Measurements from ENCODE around the gene TMEM190.

DNA sequence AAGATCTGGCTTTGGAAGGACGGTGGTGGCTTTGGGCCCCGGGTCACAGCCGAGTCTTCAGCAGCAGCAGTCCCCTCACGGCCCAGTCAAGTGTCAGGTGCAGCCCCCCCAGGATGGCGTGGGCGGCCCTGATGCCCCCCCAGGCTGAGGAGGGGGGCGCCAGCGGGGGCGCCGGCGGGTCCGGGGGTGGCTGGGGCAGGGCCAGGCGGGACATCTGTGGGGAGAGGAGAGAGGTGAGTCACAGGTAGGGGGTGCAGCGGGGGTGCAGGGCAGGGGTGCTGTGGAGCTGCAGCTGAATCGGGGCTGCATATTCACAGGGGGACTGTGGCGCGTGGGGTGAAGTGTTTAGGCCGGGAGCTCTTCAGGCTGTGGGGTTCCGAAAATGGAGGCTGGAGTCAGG lies 10.7 kb upstream of the TMEM190 start:
- TF ChIP-seq, protein P1, sequence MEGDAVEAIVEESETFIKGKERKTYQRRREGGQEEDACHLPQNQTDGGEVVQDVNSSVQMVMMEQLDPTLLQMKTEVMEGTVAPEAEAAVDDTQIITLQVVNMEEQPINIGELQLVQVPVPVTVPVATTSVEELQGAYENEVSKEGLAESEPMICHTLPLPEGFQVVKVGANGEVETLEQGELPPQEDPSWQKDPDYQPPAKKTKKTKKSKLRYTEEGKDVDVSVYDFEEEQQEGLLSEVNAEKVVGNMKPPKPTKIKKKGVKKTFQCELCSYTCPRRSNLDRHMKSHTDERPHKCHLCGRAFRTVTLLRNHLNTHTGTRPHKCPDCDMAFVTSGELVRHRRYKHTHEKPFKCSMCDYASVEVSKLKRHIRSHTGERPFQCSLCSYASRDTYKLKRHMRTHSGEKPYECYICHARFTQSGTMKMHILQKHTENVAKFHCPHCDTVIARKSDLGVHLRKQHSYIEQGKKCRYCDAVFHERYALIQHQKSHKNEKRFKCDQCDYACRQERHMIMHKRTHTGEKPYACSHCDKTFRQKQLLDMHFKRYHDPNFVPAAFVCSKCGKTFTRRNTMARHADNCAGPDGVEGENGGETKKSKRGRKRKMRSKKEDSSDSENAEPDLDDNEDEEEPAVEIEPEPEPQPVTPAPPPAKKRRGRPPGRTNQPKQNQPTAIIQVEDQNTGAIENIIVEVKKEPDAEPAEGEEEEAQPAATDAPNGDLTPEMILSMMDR (IDR thresholded peaks at IDR 0.05 in 2 of 3, conservative IDR thresholded peaks at IDR 0.05 in 1 of 3; ENCODE audit: insufficient read depth in 2 of 3, low read depth in 1 of 3, low read length in 3 of 3), result no peak
- no peak for TF ChIP-seq BRCA1 (IDR thresholded peaks at IDR 0.05)
- no peak for TF ChIP-seq BRCA1 (CRISPR knock-in tag; IDR thresholded peaks at IDR 0.05)
- TF ChIP-seq GATAD2A (IDR thresholded peaks at IDR 0.05), result no peak
- TF ChIP-seq CBX3 (IDR thresholded peaks at IDR 0.05; ENCODE audit: borderline replicate concordance in 1 of 2, low read length in 2 of 2), result no peak

All from K562 (cell line).